Measurements from ENCODE around the gene MSI2.

MSI2 gene

GRCh38 chr17:57463103-57463885 is 207.0 kb downstream of the MSI2 start:
- TF ChIP-seq, protein P1, sequence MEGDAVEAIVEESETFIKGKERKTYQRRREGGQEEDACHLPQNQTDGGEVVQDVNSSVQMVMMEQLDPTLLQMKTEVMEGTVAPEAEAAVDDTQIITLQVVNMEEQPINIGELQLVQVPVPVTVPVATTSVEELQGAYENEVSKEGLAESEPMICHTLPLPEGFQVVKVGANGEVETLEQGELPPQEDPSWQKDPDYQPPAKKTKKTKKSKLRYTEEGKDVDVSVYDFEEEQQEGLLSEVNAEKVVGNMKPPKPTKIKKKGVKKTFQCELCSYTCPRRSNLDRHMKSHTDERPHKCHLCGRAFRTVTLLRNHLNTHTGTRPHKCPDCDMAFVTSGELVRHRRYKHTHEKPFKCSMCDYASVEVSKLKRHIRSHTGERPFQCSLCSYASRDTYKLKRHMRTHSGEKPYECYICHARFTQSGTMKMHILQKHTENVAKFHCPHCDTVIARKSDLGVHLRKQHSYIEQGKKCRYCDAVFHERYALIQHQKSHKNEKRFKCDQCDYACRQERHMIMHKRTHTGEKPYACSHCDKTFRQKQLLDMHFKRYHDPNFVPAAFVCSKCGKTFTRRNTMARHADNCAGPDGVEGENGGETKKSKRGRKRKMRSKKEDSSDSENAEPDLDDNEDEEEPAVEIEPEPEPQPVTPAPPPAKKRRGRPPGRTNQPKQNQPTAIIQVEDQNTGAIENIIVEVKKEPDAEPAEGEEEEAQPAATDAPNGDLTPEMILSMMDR (IDR thresholded peaks at IDR 0.05; ENCODE audit: control insufficient read depth, extremely low read depth, insufficient read depth), result no peak
- no peak overlapping the region for H3K4me3 ChIP-seq (ENCODE audit: low read depth, low read length)
- no peak for DNase-seq (ENCODE audit: low read depth)

DNA sequence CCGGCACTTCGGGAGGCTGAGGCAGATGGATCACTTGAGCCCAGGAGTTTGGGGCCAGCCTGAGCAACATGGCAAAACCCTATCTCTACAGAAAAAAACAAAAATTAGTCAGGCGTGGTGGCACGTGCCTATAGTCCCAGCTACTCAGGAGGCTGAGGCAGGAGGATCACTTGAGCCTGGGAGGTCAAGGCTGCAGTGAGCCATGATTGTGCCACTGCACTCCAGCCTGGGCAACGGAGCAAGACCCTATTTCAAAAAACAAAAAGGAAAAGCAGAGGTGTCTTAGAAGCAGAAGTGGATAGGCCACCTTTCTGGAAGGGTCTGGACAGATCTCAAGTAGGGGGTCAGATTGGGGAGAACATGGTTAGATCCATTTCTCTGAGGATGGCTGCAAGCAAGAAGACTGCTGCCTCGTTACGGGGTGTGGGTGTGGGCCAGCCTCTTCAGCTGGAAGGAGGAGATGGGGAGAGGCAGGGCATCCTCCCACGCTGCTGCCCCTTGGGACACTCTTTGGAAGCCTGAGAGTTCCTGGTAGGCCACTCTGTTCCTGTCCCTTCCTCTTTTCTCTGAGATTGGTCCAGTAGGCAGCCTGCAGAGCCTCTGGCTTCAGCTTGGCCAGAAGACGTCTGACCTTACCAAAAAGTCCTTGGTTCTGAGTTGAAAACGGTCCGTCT is 208.0 kb downstream of the MSI2 start:
- TF ChIP-seq, protein P1 (IDR thresholded peaks at IDR 0.05; ENCODE audit: control insufficient read depth, extremely low read depth, insufficient read depth), result no peak
- no peak overlapping the region for H3K4me3 ChIP-seq (ENCODE audit: low read depth, low read length)
- no peak for DNase-seq (ENCODE audit: low read depth)

- DNase-seq (ENCODE audit: low read depth), result no peak
- TF ChIP-seq, protein P1 (IDR thresholded peaks at IDR 0.05; ENCODE audit: control insufficient read depth, extremely low read depth, insufficient read depth), result no peak
- no peak overlapping the region for H3K4me3 ChIP-seq (ENCODE audit: low read depth, low read length)
Observed at GRCh38 chr17:57465610-57466009, 209.3 kb downstream of the MSI2 start.

DNA sequence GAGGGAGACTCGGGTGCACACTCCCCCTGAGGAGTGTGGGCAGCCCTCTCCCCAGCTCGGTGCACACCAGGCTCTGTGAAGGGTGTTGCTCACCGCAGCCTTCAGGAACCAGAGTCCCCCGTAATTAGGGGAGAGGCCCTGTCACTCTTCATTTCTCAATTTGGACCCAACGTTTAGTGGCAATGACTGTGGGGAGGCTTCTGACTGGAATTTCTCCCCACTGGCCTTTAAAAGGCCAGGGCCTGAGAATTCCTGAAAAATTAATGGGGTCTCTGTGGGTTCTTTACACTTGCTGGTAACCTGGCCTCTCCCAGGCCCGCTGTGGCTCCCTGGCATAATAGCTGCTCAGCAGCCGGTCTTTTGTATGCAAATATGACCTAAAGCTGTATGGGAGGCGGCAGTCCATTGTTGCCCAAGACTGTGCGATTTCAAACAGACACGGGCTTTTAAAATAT is 209.7 kb downstream of the MSI2 start:
- no peak for DNase-seq (ENCODE audit: low read depth)
- TF ChIP-seq, protein P1 (IDR thresholded peaks at IDR 0.05; ENCODE audit: control insufficient read depth, extremely low read depth, insufficient read depth), result no peak
- no peak overlapping the region for H3K4me3 ChIP-seq (ENCODE audit: low read depth, low read length)

GRCh38 chr17:57466521-57466920 is 210.2 kb downstream of the MSI2 start:
- TF ChIP-seq, protein P1 (IDR thresholded peaks at IDR 0.05; ENCODE audit: control insufficient read depth, extremely low read depth, insufficient read depth), result no peak
- H3K4me3 ChIP-seq (ENCODE audit: low read depth, low read length), result no peak overlapping the region
- DNase-seq (ENCODE audit: low read depth), result no peak

- H3K4me3 ChIP-seq (ENCODE audit: low read depth, low read length), result no peak overlapping the region
- TF ChIP-seq, protein P1 (IDR thresholded peaks at IDR 0.05; ENCODE audit: control insufficient read depth, extremely low read depth, insufficient read depth), result no peak
- DNase-seq (ENCODE audit: low read depth), result no peak
Observed at GRCh38 chr17:57467226-57467625, 210.9 kb downstream of the MSI2 start.

Data from LNCaP clone FGC (cell line).